Ascending aorta (tissue), 2 donors: ENCODE measurements around the gene CACNA1D. TPM values are rescaled to one million over a fixed set of nuclear protein-coding genes. Genes with fewer than 3 reads are reported as not detected.

Experiments used
- DNase-seq, 2 donors: peaks; one replicate each; pipeline ENCODE4 v3.0.0-alpha.2; 2019; ENCODE audit warnings: low spot score in 2 of 2
- H3K27ac ChIP-seq, 2 donors: fragments of 200-600 bp; sonication (generic); one replicate each; pipeline ENCODE4 v1.5.1; 2016 to 2017; ENCODE audit warnings: mild to moderate bottlenecking in 1 of 2
- H3K27me3 ChIP-seq: fragments of 200-600 bp; sonication (generic); one replicate; pipeline ENCODE4 v1.5.1; 2017
- H3K36me3 ChIP-seq, 2 donors: fragments of 200-600 bp; sonication (generic); one replicate each; pipeline ENCODE4 v1.5.1; 2016
- H3K4me1 ChIP-seq, 2 donors: fragments of 200-600 bp; sonication (generic); one replicate each; pipeline ENCODE4 v1.5.1; 2016 to 2017; ENCODE audit warnings: mild to moderate bottlenecking in 1 of 2
- H3K4me3 ChIP-seq, 2 donors: fragments of 200-600 bp; sonication (generic); one replicate each; pipeline ENCODE4 v1.5.1; 2016 to 2017; ENCODE audit warnings: mild to moderate bottlenecking in 1 of 2
- H3K9me3 ChIP-seq, 2 donors: fragments of 200-600 bp; sonication (generic); one replicate each; pipeline ENCODE4 v1.5.1; 2016
- intact Hi-C: fragments of 100-400 bp; cut with DNase I; formaldehyde crosslinking; loops from one replicate; pipeline ENCODE4 v1.15.1; 2023
- total RNA-seq: library from RNA; depleted of rRNA; stranded (reverse); fragments of >200 nt; gene quantifications from one replicate; pipeline ENCODE4 v1.1.0, GENCODE V29; 2016
- TF ChIP-seq, protein P1 (sequence below), 3 experiments: fragments of 200-600 bp in 2 of 3; fragments of 450-650 bp in 1 of 3; sonication (generic) in 2 of 3; IDR thresholded peaks; one replicate each; pipeline ENCODE4 v1.5.1; 2016 to 2019; ENCODE audit warnings: antibody characterized with exemption in 3 of 3, mild to moderate bottlenecking in 1 of 3, moderate library complexity in 1 of 3

CACNA1D gene
- total RNA-seq, 1 donor from 2014 or later, result 0.43 TPM

DNA sequence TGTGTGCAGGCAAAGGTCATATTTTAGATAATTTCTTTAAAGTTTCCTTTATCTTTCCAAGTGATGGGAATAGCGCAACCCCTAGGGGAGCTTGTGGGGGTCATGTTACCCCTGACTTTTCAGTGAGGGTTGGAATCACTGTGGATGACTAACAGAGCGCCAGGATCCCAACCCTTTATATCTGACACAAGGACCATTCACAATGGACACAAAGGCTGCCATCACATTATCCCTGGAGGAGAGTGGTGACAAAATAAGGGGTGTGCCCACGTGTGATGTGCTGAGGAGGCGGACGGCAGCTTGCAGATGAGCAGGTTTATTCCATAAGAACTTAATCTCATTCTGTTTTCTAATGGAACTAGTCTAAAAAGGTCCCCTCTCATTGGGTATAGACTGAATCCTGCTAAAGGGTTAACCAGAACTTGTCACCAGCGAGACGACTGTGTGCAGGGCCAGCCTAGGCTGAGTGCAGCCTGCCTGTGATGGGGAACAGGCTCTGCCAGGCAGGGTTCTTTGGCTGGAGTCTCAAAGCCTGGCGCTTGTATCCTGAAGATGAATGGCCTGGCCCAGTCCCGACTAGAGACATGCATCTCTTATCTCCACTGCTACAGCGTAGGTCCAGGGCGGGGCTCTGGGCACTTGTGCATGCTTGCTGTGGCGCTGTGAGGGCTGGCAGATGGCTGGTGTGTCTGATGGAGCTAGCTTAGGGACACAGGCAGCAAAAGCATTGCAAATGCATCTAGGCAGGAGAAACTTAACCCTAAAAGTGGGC is 301.6 kb downstream of the CACNA1D start:
- Histone ChIP-seq H3K27me3 (no peaks in the 10 kb centered on the region), H3K4me3 (no peak overlapping the region), H3K27ac (no peak overlapping the region), H3K9me3 (no peaks in the 10 kb centered on the region), H3K36me3 (no peaks in the 10 kb centered on the region), H3K4me1 (peaks cover 0 to 8% of the 10 kb centered on the region in 2 donors)
- intact Hi-C loops, result no loop called here
- DNase-seq, result no peak
- TF ChIP-seq, protein P1, sequence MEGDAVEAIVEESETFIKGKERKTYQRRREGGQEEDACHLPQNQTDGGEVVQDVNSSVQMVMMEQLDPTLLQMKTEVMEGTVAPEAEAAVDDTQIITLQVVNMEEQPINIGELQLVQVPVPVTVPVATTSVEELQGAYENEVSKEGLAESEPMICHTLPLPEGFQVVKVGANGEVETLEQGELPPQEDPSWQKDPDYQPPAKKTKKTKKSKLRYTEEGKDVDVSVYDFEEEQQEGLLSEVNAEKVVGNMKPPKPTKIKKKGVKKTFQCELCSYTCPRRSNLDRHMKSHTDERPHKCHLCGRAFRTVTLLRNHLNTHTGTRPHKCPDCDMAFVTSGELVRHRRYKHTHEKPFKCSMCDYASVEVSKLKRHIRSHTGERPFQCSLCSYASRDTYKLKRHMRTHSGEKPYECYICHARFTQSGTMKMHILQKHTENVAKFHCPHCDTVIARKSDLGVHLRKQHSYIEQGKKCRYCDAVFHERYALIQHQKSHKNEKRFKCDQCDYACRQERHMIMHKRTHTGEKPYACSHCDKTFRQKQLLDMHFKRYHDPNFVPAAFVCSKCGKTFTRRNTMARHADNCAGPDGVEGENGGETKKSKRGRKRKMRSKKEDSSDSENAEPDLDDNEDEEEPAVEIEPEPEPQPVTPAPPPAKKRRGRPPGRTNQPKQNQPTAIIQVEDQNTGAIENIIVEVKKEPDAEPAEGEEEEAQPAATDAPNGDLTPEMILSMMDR (IDR thresholded peaks at IDR 0.05), result no peak

DNA sequence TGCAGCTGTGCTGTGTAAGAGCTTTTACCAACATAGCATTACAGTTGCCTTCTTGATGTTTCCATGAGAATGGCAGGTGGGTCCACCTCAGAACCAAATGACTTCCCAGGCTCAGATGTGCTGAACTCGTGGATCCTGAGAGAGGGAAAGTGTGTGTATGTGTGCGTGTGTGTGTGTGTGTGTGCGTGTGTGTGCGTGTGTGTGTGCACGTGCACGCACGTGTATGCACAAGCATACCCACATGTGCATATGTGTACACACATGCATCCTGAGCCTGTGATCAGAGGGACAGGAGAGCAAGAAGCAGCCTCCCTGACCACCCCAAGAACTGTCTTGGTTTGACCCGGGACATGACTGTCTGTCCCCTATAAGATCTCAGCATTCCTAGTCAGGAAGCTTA is 303.7 kb downstream of the CACNA1D start:
- DNase-seq, result no peak
- TF ChIP-seq, protein P1 (IDR thresholded peaks at IDR 0.05), result no peak
- H3K36me3 ChIP-seq, result no peaks in the 10 kb centered on the region
- peaks cover 0 to 8% of the 10 kb centered on the region in 2 donors for H3K4me1 ChIP-seq
- no peak overlapping the region for H3K4me3 ChIP-seq
- H3K27ac ChIP-seq, result no peak overlapping the region
- H3K27me3 ChIP-seq, result no peaks in the 10 kb centered on the region
- intact Hi-C loops, result no loop called here
- H3K9me3 ChIP-seq, result no peaks in the 10 kb centered on the region

DNA sequence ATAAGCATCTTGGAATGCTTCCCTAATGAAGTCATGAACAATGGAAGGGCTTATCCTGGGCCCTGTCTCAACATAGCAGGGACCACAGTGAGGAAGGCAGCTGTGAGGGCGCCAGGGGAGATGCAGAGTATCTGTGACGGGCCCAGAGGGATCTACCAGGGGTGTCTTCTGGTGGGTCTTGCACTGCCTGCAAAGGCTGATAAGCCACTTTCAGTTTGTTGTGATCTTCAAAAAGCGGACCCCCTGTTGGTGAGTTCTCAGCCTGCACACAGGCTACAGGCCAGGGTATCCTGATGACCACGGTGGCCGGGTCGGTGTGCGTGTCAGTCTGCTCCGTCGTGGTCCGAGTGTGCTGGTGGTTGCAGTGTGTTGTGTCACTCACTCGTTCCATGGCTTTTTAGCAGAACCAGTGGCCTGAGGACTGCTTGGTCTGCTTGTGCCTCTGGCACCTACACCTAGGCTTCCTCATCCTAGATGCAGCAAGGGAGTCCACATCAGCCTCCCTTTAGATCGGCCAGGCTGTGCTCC is 305.0 kb downstream of the CACNA1D start:
- Histone ChIP-seq H3K36me3 (no peaks in the 10 kb centered on the region), H3K27me3 (no peaks in the 10 kb centered on the region), H3K4me1 (peaks cover 0 to 8% of the 10 kb centered on the region in 2 donors), H3K9me3 (no peaks in the 10 kb centered on the region), H3K27ac (no peak overlapping the region), H3K4me3 (no peak overlapping the region)
- TF ChIP-seq, protein P1 (IDR thresholded peaks at IDR 0.05), result no peak
- no peak for DNase-seq
- intact Hi-C loops, result no loop called here

DNA sequence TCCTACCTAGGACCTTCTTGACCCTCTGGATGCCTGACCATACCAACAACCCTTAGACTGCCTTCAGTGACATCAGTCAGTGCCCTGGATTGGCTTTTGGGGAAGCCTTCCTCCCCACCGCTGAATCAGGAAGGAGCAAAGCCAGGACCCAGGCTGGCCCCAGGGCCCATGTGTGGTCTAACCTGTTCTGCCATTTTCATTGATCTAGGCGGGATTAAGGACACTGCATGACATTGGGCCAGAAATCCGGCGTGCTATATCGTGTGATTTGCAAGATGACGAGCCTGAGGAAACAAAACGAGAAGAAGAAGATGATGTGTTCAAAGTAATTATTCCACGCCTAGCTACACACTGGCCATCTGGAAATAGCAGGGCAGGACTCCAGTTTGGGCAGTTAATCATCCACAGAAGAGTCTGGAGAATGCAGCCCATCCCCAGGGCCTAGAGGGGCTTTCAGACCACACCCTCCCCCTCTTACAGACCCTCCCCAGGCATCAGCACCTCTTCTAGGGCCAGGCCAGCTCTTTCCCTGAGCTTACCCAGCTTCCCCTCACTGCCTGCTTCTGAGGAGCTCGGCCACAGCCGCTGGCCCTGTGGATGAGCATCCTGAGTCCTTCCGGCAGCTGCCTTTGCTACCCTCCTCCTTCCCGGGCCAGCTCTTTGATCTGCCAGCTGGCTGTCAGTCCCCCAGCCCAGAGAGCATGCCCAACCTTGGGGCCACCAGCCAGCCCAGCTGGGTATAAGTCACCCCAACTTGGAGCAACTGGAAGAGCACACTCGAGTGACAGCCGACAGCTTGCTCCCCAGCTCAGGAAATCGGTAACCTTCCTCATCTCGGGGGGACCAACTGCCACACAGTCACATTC is 305.9 kb downstream of the CACNA1D start:
- no peaks in the 10 kb centered on the region for H3K9me3 ChIP-seq
- no peak overlapping the region for H3K27ac ChIP-seq
- intact Hi-C loops, result no loop called here
- H3K36me3 ChIP-seq, result no peaks in the 10 kb centered on the region
- TF ChIP-seq, protein P1 (IDR thresholded peaks at IDR 0.05), result no peak
- DNase-seq, result no peak
- H3K4me3 ChIP-seq, result no peak overlapping the region
- peaks cover 2 to 8% of the 10 kb centered on the region in 2 donors for H3K4me1 ChIP-seq
- no peaks in the 10 kb centered on the region for H3K27me3 ChIP-seq

DNA sequence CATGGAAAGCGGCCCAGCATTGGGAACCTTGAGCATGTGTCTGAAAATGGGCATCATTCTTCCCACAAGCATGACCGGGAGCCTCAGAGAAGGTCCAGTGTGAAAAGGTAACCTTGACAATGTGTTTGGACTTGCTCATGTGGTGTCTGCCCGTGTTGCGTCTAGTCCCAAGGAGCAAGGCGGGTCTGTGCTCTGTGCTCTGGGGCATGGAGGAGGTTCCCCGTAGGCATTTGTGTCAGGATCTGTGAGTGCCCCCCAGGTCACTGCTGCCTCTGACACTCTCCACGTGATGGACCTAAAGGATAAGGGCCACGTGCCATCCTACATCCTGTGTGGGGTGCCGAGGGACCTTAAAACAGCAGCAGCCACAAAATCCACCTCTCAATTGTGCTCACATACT is 306.9 kb downstream of the CACNA1D start:
- TF ChIP-seq, protein P1 (IDR thresholded peaks at IDR 0.05), result no peak
- no peak for DNase-seq
- Histone ChIP-seq H3K27ac (no peak overlapping the region), H3K9me3 (no peaks in the 10 kb centered on the region), H3K36me3 (no peaks in the 10 kb centered on the region), H3K27me3 (no peaks in the 10 kb centered on the region), H3K4me1 (peaks cover 5 to 6% of the 10 kb centered on the region in 2 donors), H3K4me3 (no peak overlapping the region)
- intact Hi-C loops, result no loop called here
